HG03521 (cell line): Measurements from ENCODE around the gene RANBP3.
A peak's percentile ranks its signal among the peaks of the same experiment; 100 is the strongest.

Source experiments
- ATAC-seq: cut with Tn5 transposase; IDR thresholded peaks from one replicate; pipeline ENCODE4 v1.9.1; 2021; ENCODE audit warnings: mild to moderate bottlenecking, moderate library complexity; ENCODE audit not compliant: unreplicated experiment

The RANBP3 gene

GRCh38 chr19:5908773-5909442 is 69.0 kb downstream of the RANBP3 start:
- no peak for ATAC-seq

GRCh38 chr19:5907241-5907640 is 70.7 kb downstream of the RANBP3 start:
- no peak for ATAC-seq

DNA sequence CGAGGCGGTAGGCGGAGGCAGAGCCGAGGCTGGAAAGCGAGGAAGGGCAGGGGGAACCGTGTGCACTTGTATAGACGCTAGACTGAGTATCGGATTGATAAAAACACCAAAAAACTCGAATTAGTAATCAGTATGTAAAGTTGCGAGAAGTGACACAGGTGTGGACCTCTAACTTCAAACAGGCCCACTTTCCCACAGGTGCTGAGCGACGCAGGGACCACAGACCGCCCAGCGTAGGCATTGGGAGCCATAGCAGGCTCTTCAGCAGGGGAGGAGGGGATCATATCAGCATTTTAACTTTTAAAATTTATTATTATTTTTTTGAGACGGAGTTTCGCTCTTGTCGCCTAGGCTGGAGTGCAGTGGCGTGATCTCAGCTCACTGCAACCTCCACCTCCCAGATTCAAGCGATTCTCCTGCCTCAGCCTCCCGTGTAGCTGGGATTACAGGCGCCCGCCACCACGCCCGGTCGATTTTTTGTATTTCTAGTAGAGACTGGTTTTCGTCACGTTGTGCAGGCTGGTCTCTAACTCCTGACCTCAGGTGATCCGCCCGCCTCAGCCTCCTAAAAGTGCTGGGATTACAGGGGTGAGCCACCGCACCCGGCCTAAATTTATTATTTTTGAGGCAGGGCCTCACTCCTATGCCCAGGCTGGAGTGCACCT is 72.7 kb downstream of the RANBP3 start:
- ATAC-seq: no peak

DNA sequence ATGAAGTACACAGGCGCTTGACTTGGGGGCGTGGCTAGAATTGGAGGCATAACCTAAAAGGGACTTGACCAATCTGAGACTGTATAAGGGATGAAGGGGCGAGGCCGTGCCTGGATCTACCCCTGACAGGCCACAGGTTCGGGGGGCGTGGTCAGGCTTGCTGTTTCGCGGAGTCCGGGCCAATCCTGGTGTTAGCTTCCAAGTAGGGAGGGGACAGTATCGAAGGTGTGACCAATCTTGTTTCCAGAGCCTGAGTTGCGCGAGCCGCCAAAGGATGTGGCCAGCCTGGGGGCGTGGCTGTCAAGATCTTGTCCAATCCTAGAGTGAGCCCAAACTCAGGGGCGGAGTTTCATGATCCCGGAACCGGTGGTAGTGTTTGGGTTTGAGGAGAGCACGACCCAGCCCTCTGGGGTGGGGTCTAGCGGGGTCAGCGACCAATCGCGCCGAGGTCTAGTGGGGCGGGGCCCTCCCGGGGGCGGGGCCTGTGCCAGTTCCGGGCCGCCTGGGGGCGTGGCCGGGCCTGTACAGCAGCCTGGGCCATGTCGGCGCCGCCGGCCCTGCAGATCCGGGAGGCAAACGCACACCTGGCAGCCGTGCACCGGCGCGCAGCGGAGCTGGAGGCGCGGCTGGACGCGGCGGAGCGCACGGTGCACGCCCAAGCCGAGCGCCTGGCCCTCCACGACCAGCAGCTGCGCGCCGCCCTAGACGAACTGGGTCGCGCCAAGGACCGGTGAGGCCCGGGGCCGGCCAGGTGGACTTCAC is 73.4 kb downstream of the RANBP3 start, which contains the start of gene VMAC:
Gene VMAC (plus strand): TSS at position 521 of the 762 bp plus-strand sequence. CDS start 19 bp downstream, at position 540.
- ATAC-seq: peak; percentile 73

GRCh38 chr19:5903624-5904351 is 74.2 kb downstream of the RANBP3 start, which contains the start of gene NDUFA11:
NDUFA11 (minus strand) TSS chr19:5903790; CDS start chr19:5903708, 82 bp downstream.
- peak; percentile 24 for ATAC-seq

GRCh38 chr19:5903056-5903623 is 74.8 kb downstream of the RANBP3 start:
- no peak for ATAC-seq

- no peak for ATAC-seq
Measured at GRCh38 chr19:5900976-5901375, 77.0 kb downstream of the RANBP3 start.

GRCh38 chr19:5899728-5900526 is 78.0 kb downstream of the RANBP3 start:
- no peak for ATAC-seq

- no peak for ATAC-seq
Measured at GRCh38 chr19:5897189-5897969, 80.6 kb downstream of the RANBP3 start.

DNA sequence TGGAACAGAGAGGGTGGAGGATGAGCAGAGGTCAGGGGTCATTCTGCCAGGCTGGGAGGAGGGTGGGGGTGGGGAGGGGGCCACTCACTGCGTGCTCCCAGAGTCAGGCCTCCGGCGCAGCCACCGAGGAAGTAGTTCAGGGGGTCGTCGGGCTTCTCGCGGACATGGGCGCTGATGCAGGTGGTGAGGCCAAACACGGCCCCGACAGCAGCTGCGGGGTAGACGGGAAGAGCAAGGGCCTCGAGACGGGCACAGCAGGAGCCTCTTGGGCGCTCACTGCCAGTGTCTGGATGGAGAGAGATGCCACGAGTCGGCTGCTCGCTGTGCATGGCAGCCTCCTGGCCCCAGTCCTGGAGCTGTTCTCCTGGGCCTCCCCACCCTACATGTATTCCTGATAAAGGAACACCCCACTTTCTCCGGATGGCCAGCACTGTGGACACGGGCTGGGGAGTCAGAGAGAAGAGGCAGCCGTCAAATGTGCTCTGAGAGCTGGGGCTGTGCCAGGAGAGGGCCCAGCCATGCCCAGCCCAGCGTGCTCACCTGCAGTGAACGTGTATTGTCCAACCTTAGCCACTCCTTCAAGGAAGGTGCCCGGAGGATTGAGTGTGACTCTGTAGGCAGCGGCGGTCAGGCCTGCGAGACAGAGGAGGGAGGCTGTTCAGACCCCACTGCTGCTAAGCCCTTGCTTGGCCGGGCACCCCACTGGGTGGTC is 81.4 kb downstream of the RANBP3 start:
- no peak for ATAC-seq

GRCh38 chr19:5895890-5896289 is 82.0 kb downstream of the RANBP3 start:
- no peak for ATAC-seq

GRCh38 chr19:5895409-5895808 is 82.5 kb downstream of the RANBP3 start:
- ATAC-seq: no peak

DNA sequence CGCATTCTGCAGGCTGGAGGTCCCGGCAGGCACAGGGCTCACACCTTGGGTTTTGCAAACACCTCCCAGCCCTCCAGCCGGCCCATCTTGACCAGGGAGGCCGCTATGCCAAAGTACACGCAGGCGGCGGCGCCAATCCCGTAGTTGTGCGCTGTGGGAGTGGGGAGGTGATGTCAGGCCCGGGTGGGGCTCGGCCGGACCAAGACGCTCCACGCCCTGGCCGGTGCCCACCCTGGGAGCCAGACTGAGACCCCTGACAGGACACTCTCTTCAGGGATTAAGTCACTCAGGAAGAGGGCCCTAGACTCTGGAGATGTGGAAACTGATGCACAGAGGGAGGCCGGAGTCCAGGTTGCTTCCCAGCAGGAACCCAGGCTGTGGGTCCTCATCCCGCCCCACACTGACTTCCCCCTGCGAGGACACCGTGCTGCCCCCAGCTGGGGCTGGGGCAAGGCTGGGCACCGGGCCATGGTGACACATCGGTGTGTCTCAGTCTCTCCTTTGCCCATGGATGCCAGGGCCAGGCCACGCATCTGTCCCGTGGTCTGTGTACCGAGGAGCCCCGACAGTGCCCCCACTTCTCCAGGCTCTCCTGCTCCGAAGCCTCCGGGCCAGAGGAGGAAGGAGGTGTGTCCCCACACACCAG is 83.1 kb downstream of the RANBP3 start:
- no peak for ATAC-seq

DNA sequence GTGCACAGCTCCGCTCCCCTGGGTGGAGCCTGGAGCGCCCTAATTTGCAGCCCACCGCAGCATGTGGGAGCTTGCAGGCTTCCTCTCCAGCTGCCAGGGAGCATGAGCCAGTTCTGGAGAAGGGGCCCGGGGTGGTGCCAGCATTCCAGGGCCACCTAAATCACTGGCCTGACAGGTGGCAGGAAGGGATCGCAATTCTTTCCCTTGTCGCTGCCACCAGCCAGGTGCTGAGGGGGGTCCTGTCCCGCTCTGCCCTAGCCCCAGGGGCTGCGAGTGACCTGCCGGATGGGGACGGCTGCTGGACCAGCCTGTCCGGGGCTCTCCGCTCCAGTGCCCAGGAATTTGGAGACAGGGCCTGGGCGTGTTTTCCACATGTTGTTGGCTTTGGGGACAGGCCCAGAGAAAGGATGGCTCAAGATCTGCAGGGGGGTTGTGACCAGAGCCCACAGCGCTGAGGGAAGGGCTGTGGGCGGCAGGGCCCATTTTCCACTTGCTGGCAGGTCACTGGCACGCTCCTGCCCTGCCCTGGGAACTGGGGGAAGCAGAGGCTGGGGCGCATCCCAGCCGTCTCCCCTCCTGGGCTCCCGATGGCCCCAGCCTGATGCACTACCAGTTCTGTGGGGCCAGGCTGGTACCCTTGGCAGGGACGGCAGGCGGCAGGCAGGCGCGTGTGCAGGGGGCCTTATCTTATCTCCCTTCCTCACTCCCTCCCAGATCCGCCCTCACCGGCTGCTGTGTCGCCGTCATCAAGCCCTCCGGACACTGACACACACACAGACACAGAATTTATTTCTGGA is 83.8 kb downstream of the RANBP3 start:
- no peak for ATAC-seq

DNA sequence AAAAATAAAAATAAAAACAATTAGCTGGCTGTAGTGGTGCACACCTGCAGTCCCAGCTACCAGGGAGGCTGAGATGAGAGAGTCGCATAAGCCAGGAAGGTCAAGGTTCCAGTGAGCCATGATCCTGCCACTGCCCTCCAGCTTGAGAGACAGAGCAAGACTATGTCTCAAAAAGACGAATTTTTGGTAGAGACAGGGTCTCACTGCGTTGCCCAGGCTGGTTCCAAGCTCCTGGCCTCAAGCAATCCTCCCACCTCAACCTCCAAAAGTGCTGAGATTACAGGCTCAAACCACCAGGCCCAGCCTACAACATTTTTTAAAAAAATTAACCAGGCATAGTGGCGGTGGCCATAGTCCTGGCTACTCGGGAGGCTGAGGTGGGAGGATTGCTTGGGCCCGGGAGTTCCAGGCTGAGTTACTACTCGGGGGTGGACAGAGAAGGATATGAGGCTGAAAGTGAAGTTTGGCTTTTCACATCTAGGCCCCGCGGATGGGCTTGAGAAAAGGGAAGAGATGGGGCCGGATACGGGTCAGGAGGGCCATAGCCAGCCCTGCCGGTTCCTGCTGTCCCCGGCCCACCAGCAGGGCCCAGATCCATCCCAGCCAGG is 84.5 kb downstream of the RANBP3 start:
- no peak for ATAC-seq

DNA sequence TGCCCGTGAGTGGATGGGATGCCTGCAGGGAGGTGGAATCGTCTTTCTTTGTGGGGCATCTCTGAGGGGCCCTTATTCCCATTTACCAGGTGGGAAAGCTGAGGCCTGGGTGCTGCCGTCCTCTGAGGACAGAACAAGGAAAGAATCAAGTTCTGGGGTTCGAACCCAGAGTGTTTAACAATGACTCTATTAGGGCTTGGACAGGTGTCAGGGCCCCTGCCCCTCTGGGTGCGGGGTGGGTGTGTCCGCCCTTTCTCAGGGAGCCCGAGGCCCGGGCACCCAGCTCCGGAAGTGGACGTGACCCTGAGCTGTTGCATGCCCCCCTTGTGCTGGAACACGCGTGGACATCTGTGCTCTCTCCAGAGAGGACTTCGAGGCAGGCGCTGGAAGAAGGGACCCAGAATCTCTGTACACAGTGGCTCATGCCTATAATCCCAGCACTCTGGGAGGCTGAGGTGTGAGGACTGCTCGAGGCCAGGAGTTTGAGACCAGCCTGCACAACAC is 85.1 kb downstream of the RANBP3 start:
- ATAC-seq: no peak
